NB4 (cell line): Measurements from ENCODE around the gene PAX4.

Experiments
- POLR2A ChIP-seq: IDR thresholded peaks from 2 replicates; pipeline ENCODE4 v1.6.1; 2011; ENCODE audit warnings: mild to moderate bottlenecking; ENCODE audit not compliant: insufficient read length; ENCODE audit errors: extremely low read depth
- TF ChIP-seq, protein P1 (sequence below): IDR thresholded peaks from one replicate; pipeline ENCODE4 v1.5.1; 2012; ENCODE audit warnings: low read depth, low read length
- TF ChIP-seq, protein P2 (sequence below): IDR thresholded peaks from 2 replicates; pipeline ENCODE4 v1.6.1; 2011; ENCODE audit warnings: low read depth, low read length

DNA sequence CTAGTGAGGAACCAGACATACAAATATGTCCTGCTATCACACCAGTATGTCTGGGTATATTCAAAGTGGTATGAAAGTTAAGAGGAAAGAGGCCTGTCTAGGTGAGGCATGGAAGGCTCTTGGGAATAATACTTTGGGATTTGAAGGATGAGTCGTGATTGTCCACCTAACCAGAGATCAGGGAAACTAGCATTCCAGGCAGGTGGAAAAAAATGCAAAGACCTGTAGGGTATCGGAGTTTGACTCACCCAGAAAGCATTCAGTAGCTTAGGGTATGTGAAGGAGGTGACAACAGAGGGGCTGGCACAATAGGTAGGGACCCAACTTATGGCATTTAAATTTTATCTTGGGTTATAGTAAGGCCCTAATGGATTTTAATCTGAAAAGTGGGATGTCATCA, 31.6 kb downstream of the PAX4 start:
- TF ChIP-seq, protein P1, sequence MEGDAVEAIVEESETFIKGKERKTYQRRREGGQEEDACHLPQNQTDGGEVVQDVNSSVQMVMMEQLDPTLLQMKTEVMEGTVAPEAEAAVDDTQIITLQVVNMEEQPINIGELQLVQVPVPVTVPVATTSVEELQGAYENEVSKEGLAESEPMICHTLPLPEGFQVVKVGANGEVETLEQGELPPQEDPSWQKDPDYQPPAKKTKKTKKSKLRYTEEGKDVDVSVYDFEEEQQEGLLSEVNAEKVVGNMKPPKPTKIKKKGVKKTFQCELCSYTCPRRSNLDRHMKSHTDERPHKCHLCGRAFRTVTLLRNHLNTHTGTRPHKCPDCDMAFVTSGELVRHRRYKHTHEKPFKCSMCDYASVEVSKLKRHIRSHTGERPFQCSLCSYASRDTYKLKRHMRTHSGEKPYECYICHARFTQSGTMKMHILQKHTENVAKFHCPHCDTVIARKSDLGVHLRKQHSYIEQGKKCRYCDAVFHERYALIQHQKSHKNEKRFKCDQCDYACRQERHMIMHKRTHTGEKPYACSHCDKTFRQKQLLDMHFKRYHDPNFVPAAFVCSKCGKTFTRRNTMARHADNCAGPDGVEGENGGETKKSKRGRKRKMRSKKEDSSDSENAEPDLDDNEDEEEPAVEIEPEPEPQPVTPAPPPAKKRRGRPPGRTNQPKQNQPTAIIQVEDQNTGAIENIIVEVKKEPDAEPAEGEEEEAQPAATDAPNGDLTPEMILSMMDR = no peak
- TF ChIP-seq POLR2A = no peak
- TF ChIP-seq, protein P2, sequence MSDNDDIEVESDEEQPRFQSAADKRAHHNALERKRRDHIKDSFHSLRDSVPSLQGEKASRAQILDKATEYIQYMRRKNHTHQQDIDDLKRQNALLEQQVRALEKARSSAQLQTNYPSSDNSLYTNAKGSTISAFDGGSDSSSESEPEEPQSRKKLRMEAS = no peak
